ENCODE results near the gene ABLIM2. TPM values are rescaled to one million over a fixed set of nuclear protein-coding genes. Genes with fewer than 3 reads are reported as not detected.

ABLIM2 gene
- total and polyA plus RNA-seq, 2 of the 8 experiments (the other 6 are each of a cell fraction or from before 2014, with no cell fraction given): 2.8 to 3.0 TPM

DNA sequence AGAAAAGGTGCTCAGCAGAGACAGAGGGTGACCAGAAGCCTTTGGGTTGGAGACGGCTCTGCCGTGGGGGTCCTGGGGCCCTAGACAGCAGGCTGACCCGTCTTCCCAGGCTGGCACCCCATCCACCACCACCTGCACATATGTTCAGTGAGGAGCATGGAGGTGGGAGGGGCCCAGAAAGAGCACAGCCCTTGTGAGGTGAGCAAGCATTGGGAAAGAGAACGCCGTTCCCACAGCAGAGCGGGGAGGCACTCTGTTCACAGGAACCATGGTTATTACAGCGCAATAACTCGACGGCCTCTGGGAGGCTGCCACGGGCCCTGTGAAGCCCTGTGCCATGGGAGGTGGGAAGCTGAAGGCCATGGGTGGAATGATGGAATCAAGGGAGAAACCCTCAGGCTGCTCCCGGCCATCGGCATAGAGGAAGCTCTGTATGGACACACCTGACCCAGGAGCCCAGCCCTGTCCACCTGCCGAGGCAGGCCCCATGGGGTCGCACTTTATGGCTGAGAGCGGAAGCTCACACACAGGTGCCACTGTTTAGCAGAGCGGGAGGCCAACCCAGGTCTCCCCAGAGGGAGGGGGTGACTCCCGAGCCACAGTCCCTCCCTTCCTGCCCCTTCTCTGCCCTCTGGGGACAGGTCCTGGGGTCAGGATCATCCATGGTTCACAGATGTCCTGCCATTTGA lies 125.4 kb downstream of the ABLIM2 start:
- 94% methylated on average over 16 of the region's 17 CpGs; no CpG with 5 or more reads in 1 of the 2 experiments for WGBS, 2 experiments (ENCODE audit: extremely low coverage in 1 of 2, insufficient coverage in 1 of 2, insufficient read length in 1 of 2, insufficient replicate concordance in 2 of 2, low coverage in 1 of 2, low lambda C conversion rate in 2 of 2, missing lambda C conversion rate in 1 of 2)
- H3K14ac ChIP-seq (ENCODE audit: insufficient read length): no peak overlapping the region
- H3K9me3 ChIP-seq (ENCODE audit: insufficient read depth in 2 of 2, low read depth in 1 of 2, low read length in 1 of 2): no peaks in the 10 kb centered on the region
- no peak overlapping the region for H2BK15ac ChIP-seq (ENCODE audit: low read length)
- H3K27ac ChIP-seq (ENCODE audit: low read depth, low read length): no peak overlapping the region
- no peaks in the 10 kb centered on the region for H3K27me3 ChIP-seq (replicated peaks in 1 of 4; ENCODE audit: control insufficient read depth in 3 of 4, extremely low read depth in 1 of 4, insufficient read depth in 3 of 4, low read length in 3 of 4)
- no peaks in the 10 kb centered on the region for H3K79me2 ChIP-seq (ENCODE audit: control insufficient read depth in 1 of 2, insufficient read depth in 2 of 2, low read length in 2 of 2)
- POLR2A ChIA-PET (ENCODE audit: partially characterized antibody): no interaction called here
- no peak overlapping the region for H3K56ac ChIP-seq (replicated peaks; ENCODE audit: insufficient read length, low read depth, low read length)
- FAIRE-seq (no peak), DNase-seq (ENCODE audit: low read depth in 1 of 2, low spot score in 2 of 2) (no peak)
- no peak overlapping the region for H3K4me2 ChIP-seq (ENCODE audit: insufficient read depth in 1 of 2, low read depth in 2 of 2, low read length in 2 of 2)
- no peak overlapping the region for H2BK120ac ChIP-seq (replicated peaks; ENCODE audit: low read depth, low read length)
- H2BK20ac ChIP-seq (ENCODE audit: low read length): no peak overlapping the region
- H3K4me3 ChIP-seq (ENCODE audit: extremely low read depth in 1 of 4, insufficient read depth in 2 of 4, low read depth in 3 of 4, low read length in 4 of 4): no peak overlapping the region
- H4K91ac ChIP-seq (replicated peaks; ENCODE audit: insufficient read length, low read length): no peak overlapping the region
- peaks cover 0 to 3% (median 1%) of the 10 kb centered on the region in 4 experiments; a peak in 3 of 7 replicates for H3K4me1 ChIP-seq (replicated peaks in 1 of 4; ENCODE audit: control insufficient read depth in 3 of 4, insufficient read depth in 4 of 4, low read length in 3 of 4)
- H4K20me1 ChIP-seq (replicated peaks in 1 of 2; ENCODE audit: control insufficient read depth in 1 of 2, insufficient read depth in 2 of 2, low read length in 2 of 2): no peaks in the 10 kb centered on the region
- no peak overlapping the region for H3K9ac ChIP-seq (replicated peaks in 1 of 4; ENCODE audit: extremely low read depth in 1 of 4, low read depth in 3 of 4, low read length in 3 of 4)
- no peak overlapping the region for H2AFZ ChIP-seq (ENCODE audit: low read length)
- 0 out of 2 replicates have a peak overlapping the region, but pooled peaks have one; percentile 41 for H4K8ac ChIP-seq (ENCODE audit: extremely low read depth, insufficient read depth, low read length)
- H3K79me1 ChIP-seq (ENCODE audit: low read depth, low read length): peaks cover 2% of the 10 kb centered on the region; the same call in 1 of the 2 replicates
- no peak overlapping the region for H2BK12ac ChIP-seq (ENCODE audit: low read depth, low read length)
- H3K23ac ChIP-seq (ENCODE audit: insufficient read length): no peak overlapping the region
- no peak overlapping the region for H2AK5ac ChIP-seq (ENCODE audit: low read depth, low read length)
- no peak overlapping the region for H3K4ac ChIP-seq (replicated peaks; ENCODE audit: insufficient read length, low read depth, low read length)
- H3K18ac ChIP-seq (ENCODE audit: extremely low read depth, low read length): no peak overlapping the region
- peaks cover 9% of the 10 kb centered on the region; the same call in 1 of the 2 replicates for H3K23me2 ChIP-seq (ENCODE audit: low read depth, low read length)
- no peak for TF ChIP-seq RFX5 (IDR thresholded peaks at IDR 0.05; ENCODE audit: borderline replicate concordance, low read depth, low read length)
- TF ChIP-seq NRF1 (IDR thresholded peaks at IDR 0.05; ENCODE audit: low read depth, low read length): no peak
- TF ChIP-seq SRF (IDR thresholded peaks at IDR 0.05; ENCODE audit: low read depth, low read length): no peak
- no peak for TF ChIP-seq NANOG (IDR thresholded peaks at IDR 0.05; ENCODE audit: insufficient read depth, low read depth, low read length, poor library complexity, severe bottlenecking)
- TF ChIP-seq ASH2L (IDR thresholded peaks at IDR 0.05; ENCODE audit: low read length): no peak
- TF ChIP-seq RNF2 (IDR thresholded peaks at IDR 0.05; ENCODE audit: borderline replicate concordance, low read depth, low read length, missing control alignments, poor library complexity, severe bottlenecking): no peak
- no peak for TF ChIP-seq RBBP5 (IDR thresholded peaks at IDR 0.05; ENCODE audit: borderline replicate concordance, low read depth, low read length)
- TF ChIP-seq, protein P1, sequence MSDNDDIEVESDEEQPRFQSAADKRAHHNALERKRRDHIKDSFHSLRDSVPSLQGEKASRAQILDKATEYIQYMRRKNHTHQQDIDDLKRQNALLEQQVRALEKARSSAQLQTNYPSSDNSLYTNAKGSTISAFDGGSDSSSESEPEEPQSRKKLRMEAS (IDR thresholded peaks at IDR 0.05): no peak
- TF ChIP-seq KDM4A (IDR thresholded peaks at IDR 0.05; ENCODE audit: low read depth, low read length, severe bottlenecking): no peak
- no peaks in the 10 kb centered on the region for H3K36me3 ChIP-seq (ENCODE audit: control insufficient read depth in 2 of 4, insufficient read depth in 4 of 4, low read length in 3 of 4)
- no peak overlapping the region for H4K5ac ChIP-seq (ENCODE audit: insufficient read length, low read depth, low read length)
- H2BK5ac ChIP-seq (ENCODE audit: low read depth, low read length): no peak overlapping the region
- CTCF ChIA-PET (ENCODE audit: partially characterized antibody): interaction anchor here (0.8 to 1.0 kb wide), 2 partner anchors 17 to 189 kb away, joined by 3 to 4 read pairs; no protein-coding TSS in a partner anchor

Data from H1 (cell line).